ENCODE measurements around the gene RMI2. TPM values are rescaled to one million over a fixed set of nuclear protein-coding genes. Genes with fewer than 3 reads are reported as not detected.
"Not testable (repeated sequence)": the region's sequence is repeated elsewhere in the genome, so short reads cannot be mapped to it uniquely, and the experiment has no call there.

The RMI2 gene
- polyA plus RNA-seq, 1 donor, result 6.8 TPM

GRCh38 chr16:11356573-11357331, 11.5 kb downstream of the RMI2 start:
- no peak for DNase-seq

- no peak for DNase-seq
Measured at GRCh38 chr16:11358531-11358930, 13.3 kb downstream of the RMI2 start.

GRCh38 chr16:11359370-11359769, 14.1 kb downstream of the RMI2 start:
- DNase-seq, result no peak

GRCh38 chr16:11360641-11361373, 15.5 kb downstream of the RMI2 start:
- DNase-seq, result peak; percentile 55

- DNase-seq, result no peak
Measured at GRCh38 chr16:11361701-11362451, 16.6 kb downstream of the RMI2 start.

- no peak for DNase-seq
Measured at GRCh38 chr16:11363927-11364258, 18.6 kb downstream of the RMI2 start.

GRCh38 chr16:11367483-11367906, 22.2 kb downstream of the RMI2 start:
- no peak for DNase-seq

GRCh38 chr16:11370084-11370931, 25.0 kb downstream of the RMI2 start:
- no peak for DNase-seq

- DNase-seq, result not testable (repeated sequence)
Measured at GRCh38 chr16:11370932-11371279, 25.6 kb downstream of the RMI2 start.

- DNase-seq, result no peak
Measured at GRCh38 chr16:11372073-11372828, 27.0 kb downstream of the RMI2 start.

- DNase-seq, result no peak
Measured at GRCh38 chr16:11372829-11373306, 27.6 kb downstream of the RMI2 start.

- DNase-seq, result no peak
Measured at GRCh38 chr16:11374255-11374654, 29.0 kb downstream of the RMI2 start.

GRCh38 chr16:11377154-11377553, 31.9 kb downstream of the RMI2 start:
- DNase-seq, result no peak

- not testable (repeated sequence) for DNase-seq
Measured at GRCh38 chr16:11378951-11379350, 33.7 kb downstream of the RMI2 start.

- no peak for DNase-seq
Measured at GRCh38 chr16:11379420-11379819, 34.2 kb downstream of the RMI2 start.

GRCh38 chr16:11380836-11381235, 35.6 kb downstream of the RMI2 start:
- DNase-seq, result no peak

- no peak for DNase-seq
Measured at GRCh38 chr16:11383481-11384183, 38.4 kb downstream of the RMI2 start.

- DNase-seq, result no peak
Measured at GRCh38 chr16:11384184-11384955, 39.1 kb downstream of the RMI2 start.

GRCh38 chr16:11384956-11385586, 39.8 kb downstream of the RMI2 start:
- DNase-seq, result no peak
